ENCODE data around the gene SCFD2.
"Not testable (repeated sequence)": the region's sequence is repeated elsewhere in the genome, so short reads cannot be mapped to it uniquely, and the experiment has no call there.

Gene SCFD2

DNA sequence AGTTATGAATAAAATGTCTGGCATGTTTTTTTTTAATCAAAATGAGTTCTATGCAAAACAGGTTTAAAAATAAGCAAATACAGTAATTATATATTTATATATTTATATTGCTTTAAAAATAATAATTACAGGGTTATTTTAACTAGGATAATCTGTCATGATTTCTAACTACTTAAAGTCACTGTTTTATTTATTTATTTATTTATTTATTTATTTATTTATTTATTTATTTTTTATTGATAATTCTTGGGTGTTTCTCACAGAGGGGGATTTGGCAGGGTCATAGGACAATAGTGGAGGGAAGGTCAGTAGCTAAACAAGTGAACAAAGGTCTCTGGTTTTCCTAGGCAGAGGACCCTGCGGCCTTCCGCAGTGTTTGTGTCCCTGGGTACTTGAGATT lies 129.2 kb downstream of the SCFD2 start:
- not testable (repeated sequence) for DNase-seq

DNA sequence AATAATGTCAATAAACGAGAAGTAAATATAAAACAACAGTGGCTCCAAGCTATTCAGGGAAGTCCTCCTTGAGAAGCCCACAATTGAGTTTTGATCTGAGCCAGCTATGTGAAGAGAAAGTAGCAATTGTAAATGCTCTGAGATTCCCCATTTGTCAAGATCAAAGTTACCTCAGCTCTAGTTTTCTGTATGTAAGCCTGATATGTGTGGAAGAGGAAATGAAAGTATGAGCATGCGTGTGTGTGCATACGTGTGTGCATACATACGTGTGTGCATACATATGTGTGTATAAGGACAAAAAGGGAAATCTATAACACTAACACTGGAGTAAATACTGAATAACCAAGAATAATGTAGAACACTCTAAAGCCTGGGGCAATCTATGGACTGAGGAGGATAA lies 130.3 kb downstream of the SCFD2 start:
- DNase-seq, result no peak

DNA sequence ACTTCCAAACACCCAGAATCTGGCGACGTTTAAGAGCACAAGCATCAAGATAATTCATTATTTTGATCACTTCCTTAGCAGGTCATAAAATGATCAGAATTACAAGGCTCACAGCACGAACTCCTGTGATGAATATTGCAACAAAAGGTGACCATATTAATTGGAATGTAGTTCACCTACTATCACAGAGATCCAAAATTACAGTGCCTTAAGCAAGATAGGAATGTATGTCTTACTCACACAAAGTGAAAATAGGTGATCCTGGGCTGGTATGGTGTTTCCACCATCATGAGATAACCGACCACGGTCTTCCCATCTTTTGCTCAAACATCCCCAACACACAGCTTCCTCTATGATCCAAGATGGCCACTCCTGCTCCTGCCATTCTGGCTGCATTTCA lies 131.2 kb downstream of the SCFD2 start:
- DNase-seq, result no peak

DNA sequence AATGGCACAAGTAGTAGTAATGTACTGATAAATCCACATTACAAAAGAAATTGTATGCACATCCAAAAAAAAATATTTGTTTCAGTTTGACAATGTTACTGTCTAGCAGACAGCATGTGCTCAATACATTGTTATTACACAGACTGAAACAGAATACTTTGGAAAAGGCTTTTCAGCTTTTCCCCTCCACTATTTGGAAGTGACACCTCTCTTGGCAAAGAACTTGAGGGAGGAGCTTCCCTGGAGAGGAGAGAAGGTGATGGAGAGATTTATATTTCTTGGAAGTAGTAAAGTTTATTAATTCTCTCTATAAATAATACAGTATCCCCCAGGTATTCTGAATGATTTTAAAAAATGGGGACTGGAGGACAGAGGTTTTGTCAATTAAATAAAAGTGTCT lies 131.8 kb downstream of the SCFD2 start:
- peak; percentile 11 for DNase-seq

DNA sequence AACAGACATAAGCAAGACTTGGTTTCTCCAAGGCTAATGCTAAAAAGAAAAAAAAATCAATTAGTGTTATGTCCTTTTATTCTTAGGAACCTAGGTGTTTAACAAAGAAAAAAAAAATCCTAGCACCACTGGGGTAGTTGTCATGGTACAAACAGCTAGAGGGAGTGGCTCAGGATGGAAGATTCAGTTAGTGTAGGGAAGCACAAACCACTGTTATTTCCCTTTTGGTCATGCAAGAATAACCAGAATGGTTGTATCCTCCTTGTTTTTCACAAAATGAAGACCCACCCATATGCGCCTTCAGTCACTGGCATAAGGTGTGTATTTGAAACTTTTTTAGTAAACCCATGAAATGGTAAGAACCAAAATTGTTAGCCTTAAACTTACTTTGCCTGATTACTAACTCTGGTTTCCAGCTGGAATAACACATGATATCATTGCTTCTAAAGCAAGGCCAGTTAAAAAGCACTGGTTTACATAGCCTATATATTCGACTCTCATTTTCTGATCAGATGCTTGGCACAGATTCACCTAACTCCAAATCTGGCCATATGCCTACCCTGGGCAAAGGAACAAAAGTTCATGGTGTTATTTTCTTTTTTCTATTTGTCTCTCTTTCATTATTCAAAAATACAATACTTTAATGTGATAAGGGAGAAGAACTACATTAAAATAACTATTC lies 132.6 kb downstream of the SCFD2 start:
- peak; percentile 21 for DNase-seq

DNA sequence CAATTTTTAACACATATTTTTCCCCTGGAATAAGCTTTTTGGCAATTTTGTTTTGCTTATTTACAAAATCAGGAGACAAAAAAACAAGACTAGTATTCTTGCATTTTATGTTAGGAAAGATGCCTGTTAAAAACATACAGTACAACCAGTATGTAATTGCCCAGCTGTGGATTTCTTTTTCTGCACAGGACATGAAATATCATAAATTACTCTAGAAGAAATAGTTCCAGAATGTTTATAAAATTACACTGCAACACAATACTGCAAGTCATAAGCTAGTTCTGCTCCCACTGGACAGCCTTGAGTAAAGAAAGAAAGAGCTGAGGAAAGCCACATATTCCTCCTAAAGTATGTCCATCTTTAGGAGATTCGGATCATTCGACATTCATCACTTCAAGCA lies 133.5 kb downstream of the SCFD2 start:
- DNase-seq, result no peak

DNA sequence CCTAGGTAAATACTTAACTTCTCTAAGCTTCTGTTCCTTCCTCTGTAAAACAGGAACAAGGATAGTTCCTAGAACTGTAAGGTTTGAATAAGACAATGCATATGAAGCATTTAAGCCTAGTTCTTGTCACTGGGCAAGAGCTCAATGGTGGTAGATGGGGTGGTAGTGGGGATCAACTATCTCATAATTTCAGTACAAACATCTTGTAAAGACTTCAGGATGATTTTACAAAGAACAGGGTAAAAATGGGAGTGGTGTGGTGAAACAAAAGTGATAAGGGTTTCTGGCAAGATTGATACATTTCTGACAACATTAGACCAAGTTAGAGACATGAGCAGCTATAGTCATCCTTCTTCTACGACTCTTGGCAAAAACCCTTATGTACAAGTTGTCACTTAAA lies 137.8 kb downstream of the SCFD2 start:
- no peak for DNase-seq

DNA sequence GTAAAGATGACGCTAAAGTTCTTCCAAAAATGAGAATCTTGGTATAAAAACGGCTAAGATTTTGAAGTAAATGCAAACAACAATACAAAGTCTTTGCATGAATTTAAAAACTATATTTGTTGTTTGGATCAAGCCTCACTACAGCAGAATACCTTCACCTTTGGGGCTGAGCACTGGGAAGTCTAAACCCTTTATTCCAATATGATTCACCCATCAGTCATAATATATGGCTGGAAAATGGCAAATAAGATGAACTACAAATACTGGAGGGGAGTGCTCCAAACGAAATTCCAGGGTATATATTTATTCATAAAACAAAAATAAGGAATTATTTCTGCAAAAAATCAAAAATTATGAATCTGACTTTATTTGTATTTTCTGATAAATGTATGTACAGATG lies 138.4 kb downstream of the SCFD2 start:
- no peak for DNase-seq

DNA sequence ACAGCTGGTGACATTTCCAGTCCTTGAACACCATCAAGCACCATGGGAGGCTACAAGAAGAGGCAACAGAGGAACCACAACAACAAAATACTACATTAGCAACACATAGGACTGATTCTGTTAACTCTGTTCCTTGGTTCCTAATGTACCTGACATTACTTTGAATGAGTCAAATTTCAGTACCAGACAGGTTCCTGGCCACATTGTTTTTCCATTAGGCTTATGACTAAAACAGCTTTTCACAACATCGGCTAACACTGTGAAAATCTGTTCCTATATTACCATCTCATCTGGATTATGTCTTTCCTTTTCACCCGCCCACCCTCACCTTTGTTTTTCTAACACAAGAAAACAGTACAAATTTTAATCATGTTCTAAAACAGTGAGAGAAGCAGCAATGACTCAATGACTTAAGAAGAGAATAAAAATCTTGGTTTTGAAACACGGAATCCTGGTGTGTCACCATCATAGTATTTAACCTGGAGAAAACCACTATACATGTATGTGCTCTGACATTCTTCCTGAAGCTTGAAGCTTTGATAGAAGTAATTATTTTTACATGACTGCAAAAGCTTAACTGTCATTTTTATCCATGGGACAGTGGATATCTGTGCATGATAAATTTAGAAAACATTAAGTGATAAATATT lies 143.9 kb downstream of the SCFD2 start:
- DNase-seq, result no peak

DNA sequence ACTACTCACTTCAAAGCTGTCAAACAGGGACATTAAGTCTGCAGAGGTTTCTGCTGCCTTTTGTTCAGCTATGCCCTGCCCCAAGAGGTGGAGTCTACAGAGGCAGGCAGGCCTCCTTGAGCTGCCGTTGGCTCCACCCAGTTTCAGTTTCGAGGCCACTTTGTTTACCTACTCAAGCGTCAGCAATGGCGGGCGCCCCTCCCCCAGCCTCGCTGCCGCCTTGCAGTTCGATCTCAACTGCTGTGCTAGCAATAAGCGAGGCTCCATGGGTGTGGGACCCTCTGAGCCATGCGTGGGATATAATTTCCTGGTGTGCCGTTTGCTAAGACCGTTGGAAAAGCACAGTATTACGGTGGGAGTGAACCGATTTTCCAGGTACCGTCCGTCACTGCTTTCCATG lies 146.7 kb downstream of the SCFD2 start:
- DNase-seq, result not testable (repeated sequence)

DNA sequence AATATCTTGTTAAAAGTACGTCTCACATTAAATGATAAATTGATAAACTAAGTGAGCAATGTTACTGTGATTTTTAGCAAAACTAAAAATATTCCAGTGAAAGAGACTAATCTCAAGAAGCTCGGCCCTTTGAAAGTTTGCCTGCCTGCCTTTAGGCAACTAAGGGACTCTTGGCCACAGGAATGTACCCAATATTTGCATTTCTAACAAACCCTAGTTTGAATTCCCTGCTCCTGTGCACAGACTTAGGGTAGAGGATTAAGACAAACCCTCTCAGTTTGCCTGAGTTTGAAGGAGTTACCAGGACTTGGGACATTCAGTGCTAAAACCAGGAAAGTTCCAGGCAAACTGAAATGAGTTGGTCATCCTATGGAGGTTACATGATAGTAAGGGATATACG lies 157.1 kb downstream of the SCFD2 start:
- DNase-seq, result no peak

DNA sequence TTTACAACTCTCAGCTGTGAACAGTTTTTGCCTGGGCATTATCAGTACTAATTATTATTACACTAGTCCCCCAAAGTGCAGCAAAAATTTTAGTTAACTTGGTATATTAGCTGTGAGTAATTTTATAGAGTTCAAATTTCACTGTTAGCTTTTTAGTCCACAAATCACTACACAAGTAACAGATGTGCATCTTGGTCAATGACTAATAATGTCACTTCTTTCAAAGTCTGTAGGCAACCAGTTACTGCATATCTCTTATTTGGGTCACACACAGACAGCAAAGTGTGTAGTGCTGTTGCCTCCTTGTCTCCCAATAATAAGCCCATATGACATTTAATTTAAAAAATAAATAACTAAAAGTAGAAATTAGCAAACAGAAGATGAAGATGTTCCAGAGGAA lies 159.9 kb downstream of the SCFD2 start:
- no peak for DNase-seq

DNA sequence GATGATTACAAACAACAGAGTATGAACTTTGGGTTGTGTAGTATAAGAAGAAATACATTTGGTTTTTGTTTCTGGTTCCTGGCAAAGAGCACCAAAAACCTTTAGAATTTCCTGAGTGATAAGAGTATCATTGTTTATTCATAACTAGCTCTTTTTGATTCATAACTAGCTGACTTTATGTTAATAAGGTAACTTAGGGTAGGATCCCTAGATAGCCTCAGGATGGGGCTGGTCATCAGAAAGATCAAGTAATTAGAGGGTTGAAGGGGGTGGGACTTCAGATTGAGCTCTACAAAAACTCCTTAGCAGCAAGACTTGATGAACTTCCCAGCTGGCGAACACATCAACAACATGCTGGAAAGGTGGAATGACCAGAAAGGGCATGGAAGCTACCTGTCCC lies 166.5 kb downstream of the SCFD2 start:
- no peak for DNase-seq

DNA sequence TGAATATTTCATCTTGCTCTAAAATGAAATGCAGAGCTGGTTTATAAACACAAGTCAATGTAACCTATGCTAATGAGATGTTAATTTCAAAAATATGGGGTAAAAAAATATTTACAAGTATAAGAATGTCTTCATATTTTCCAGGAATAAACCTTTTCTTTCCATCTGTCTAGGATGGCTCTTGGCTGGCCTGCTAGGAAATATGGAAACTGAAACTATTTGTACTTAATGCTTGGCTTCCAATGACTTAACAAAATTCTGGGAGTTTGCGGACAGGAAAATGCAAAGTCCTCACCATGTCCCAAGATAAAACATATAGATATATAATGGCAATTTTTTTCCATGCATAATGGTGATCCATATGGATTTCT lies 168.1 kb downstream of the SCFD2 start:
- no peak for DNase-seq

DNA sequence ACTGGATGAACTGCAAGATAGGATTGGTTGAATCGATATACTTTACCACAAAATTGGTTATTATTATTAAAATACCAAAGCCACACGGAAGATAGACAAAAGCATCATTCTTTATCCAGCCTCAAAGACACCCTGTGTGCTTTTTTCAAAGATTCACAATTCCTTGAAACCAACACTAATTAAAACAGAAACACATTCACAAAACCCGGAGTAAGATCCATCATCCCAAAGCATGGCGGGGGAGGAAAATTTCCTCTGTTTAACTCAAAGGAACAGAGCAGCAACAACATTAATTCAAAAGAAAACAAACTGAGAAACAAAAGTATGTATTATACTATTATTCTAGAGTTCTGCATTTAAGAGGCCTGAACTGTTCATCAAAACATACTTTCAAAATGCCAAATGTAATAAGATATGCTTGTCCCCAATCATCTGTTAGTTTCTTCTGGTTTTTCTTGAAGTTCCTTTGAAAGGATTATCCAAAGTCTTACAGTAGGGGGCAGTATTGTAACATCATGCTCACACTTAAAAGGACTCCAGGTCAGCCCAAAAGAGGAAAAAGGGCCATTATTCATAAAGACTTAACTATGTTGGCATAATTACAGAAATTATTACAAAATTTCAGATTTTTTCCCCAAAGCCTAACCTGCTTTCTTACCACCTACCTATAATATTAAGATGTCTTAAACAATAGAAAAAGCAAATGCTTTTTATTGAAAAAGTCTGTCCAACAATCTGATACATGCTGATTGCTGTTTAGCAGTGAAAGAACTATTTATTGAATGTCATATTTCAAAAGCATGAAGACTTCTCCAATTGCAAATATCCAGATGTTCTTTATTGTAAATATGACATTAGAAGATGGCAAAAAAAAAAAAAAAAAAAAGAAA lies 168.7 kb downstream of the SCFD2 start:
- peak; percentile 59 for DNase-seq

DNA sequence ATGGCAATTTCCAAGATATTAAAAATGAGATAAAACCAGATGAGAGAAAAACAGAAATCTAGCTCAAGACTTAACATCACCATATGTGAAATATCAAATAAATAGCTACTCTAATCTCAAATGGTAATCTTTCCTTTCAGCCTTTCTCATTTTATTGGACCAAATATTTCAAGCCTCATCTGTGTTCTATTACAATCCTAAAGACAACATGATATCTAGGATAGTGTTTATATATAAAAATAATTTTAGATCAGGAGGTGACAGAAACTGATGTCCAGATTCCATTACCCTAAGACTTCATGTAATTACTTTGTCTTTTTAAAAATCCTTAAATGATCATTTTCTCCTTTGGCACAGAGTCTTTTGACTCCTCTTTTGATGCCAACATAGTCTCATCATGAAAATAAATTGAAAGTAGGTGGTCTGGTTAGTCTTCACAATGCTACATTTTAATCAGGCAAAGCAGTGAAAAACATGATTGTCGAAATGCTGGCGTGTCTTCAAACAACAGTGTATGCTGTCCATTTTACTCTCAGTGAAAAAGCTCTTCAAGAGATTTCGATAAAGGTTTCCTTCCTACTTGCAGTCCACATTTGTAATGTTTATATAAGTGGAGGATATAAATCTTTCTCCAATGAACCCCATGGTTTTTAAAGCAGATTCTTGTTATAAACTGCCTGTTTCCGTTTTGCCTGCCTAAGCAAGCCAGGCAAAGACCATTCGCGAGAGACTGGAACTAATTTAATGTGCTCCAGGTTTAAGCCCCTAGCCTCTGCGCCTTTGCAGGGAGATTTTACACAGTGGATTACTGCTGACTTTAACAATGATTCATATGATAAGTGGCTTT lies 169.8 kb downstream of the SCFD2 start:
- no peak for DNase-seq

DNA sequence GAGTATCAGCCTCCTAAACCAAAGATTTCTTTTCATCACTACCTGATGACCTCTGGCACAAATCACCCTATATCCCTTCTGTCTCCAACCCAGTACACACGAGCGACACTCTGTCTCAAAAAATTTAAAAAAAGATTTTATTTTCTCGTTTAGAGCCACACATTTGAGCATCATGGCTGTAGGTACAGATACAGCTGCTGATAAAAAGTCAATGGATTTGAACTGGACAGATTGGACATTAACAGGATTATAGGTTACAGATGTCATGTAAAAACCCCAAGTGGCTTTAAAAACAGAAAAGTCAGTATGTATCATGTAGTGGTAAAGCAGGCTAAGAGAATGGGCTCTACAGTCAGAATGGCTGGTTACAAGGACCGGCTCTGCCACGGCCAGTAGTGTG lies 171.1 kb downstream of the SCFD2 start:
- DNase-seq, result no peak

DNA sequence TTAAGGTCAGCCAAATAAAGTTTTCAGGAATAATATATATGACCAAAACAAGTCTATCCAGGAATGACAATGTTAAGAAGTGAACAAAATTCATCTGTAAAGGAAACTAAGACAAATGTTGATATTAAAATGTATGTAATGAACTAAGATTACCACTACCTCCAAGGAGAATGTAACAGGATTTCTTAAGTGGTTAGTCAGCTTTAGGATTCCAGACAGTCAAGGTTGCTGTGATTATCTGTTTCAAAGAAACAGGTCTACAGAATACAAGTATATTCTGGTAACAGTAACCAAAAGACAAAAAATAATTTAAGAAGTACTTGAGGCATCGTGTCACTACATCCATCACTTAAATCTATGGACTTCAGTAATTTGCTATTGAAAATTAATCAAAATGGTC lies 172.8 kb downstream of the SCFD2 start:
- no peak for DNase-seq

DNA sequence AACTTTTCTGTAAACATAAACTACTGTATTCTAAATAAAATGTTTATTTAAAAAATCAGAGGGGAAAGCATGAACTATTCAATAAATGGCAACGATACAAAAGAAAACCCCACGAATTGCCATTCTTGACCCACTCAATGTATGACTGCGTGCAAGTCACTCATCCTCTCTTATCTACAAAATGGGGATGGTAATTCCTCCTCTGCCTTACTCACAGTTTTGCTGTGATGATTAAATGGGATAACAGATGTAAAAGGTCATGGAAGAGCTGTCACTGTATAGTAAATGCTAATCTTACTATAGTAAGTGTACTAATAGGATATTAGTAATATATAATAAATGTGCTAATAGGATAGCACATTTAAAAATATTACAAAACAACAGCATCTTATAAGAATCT lies 173.4 kb downstream of the SCFD2 start:
- no peak for DNase-seq

DNA sequence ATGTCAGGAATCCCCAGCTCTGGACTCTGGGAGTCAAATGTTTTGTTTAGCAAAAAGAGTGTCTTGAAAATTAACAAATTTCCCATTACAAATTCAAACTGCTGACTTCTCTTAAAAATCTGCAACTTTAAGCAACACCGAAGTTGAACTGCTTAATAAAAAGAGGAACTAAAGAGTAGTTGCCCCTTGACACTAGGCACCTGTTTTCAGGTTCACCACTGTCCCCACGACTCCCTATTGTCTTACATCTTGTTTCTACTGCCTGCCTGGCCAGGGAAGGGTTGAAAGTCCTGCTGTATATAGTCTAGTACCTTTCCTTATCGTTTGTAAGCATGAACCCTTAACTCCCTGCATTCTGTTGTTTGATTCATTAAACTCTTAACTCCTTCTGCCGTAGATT lies 173.9 kb downstream of the SCFD2 start:
- no peak for DNase-seq

DNA sequence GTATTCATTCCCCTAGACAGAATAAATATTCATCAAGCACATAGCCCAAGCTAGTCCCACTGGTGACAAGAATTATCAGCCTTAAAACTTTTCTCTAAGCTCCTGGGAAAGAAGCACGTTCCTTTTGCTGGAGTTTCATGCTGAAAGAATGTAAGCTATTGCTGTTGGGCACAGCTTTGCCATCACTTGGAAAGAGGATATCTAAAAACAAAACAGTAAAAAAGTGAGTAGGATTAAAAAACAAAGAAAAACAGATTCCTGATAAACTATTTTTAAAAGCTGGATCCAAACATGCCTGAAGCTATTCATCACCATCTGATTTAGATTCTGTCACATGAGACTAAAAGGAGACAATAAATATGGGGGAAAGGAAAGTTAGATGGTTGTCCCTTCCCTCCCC lies 176.8 kb downstream of the SCFD2 start:
- DNase-seq, result no peak

DNA sequence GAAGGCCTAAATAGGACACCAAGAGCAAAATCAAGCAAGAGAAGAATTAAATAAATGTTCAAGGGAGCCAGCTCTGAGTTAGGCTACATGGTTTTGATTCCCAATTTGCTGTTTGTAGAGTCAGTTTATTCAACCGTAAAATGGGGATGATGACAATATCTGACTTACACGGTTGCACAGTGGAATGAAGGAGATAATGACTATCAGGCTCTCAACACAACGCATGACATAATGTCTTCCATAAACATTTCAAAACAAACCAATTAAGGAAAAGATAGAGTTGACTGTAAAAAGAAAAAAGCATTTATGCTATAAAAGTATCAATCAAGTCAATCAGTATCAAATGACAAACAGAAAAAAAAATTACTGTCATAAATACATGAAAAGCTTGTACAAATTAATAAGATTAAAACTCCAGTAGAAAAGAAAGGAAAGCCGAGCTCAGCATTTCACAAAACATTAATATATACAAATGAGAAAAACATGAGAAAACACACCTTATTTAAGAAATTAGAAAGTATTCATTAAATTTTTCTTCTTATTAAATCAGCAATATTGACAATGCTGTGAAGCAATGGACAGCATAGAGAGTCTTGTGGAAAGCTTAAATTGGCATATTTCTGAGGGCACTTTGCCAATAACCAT lies 179.0 kb downstream of the SCFD2 start:
- no peak for DNase-seq

Data from NCI-H446 treated with DMSO at 0.1 percent for 48 hours (cell line).